NCI-H2227 (cell line): ENCODE data around the gene GFRA4.

Experiments used
- DNase-seq: peaks from one replicate; lab custom pipeline; 2025; ENCODE audit not compliant: unreplicated experiment; lab: John Stamatoyannopoulos, UW

GFRA4 gene, protein sequence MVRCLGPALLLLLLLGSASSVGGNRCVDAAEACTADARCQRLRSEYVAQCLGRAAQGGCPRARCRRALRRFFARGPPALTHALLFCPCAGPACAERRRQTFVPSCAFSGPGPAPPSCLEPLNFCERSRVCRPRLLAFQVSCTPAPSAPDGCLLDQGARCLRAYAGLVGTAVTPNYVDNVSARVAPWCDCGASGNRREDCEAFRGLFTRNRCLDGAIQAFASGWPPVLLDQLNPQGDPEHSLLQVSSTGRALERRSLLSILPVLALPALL

DNA sequence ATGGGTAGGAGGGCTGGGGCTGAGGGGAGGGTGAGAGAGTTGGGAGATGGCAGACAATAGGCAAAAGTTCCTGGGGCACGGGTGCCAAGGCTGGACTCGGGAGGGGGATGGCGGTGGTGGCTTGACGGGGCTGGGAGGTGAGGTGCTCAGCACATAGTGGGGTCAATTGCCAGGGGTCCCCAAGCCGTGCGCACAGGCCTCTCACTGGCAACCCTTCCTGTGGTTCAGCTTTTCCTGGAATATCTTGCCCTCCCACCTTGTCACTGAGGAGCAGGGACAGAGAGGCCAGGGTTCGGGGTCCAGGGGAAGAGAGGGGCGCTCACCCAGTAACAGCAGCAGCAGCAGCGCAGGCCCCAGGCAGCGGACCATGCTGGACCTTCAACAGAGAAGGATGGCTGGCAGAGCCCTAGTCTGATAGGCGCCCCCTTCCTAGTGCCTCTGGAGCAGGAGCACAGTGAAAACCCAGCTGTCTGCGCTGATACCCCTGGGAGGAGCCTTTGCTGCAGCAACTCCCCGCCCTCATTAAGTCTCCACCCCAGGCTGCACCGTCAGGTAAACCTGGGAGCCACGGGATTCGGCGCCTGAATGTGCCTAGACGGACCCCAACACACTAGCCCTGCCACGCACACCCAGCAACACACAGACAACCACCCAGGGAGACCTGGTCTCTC, at the start of gene GFRA4:
Gene GFRA4, minus strand, starts transcription at position 369 of the 671 bp plus-strand sequence. Its CDS starts 0 bp downstream, at position 369.
- DNase-seq: no peak

- DNase-seq: no peak
These were observed 49.2 kb upstream of the GFRA4 start, which contains the start of gene SIGLEC1 for GRCh38 chr20:3712279-3712873. SIGLEC1 (minus strand) TSS chr20:3712600; CDS start chr20:3707128, 5,472 bp downstream.

GRCh38 chr20:3711484-3711941, 48.3 kb upstream of the GFRA4 start:
- DNase-seq: no peak

- DNase-seq: peak; percentile 60
These were observed 47.7 kb upstream of the GFRA4 start for GRCh38 chr20:3710703-3711483.

DNA sequence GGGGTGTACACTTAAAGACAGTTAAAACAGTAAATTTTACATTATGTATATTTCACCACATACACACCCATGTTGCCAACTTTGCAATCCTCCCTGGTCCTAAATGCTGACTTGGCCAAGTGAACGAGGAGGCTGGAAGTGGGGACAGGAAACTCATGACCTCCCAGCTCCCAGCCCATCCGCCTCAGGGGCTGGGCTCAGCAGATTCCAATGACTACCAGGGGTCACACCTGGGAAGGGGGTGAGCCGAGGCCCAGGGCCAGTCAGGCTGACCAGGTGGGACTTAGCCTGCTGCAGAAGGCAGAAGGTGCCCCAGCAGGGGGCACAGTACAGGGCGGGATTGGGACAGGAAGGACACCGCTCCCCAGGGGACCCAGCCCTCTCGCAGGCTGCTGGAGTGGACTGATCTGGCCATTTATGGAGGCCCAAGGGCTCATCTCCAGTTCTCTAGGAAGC, 46.8 kb upstream of the GFRA4 start:
- no peak for DNase-seq

DNA sequence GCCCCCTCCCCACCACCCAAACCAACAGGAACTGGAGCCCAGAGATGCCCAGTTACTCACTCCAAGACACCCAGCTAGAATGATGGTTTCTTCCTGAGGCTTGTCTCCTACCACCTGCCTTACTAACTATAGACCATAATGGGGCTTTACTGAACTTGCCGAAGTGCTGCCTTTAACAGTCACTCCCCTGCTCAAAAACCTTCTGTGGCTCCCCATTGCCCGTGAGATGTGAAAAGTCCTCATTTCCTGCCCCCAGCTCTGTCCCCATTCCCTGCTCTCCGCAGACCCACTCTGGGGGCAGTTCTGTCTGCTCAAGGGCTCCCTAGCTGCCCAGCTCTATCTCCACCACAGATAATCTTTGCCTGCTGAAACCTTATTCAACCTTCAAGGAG, 44.3 kb upstream of the GFRA4 start:
- DNase-seq: no peak

DNA sequence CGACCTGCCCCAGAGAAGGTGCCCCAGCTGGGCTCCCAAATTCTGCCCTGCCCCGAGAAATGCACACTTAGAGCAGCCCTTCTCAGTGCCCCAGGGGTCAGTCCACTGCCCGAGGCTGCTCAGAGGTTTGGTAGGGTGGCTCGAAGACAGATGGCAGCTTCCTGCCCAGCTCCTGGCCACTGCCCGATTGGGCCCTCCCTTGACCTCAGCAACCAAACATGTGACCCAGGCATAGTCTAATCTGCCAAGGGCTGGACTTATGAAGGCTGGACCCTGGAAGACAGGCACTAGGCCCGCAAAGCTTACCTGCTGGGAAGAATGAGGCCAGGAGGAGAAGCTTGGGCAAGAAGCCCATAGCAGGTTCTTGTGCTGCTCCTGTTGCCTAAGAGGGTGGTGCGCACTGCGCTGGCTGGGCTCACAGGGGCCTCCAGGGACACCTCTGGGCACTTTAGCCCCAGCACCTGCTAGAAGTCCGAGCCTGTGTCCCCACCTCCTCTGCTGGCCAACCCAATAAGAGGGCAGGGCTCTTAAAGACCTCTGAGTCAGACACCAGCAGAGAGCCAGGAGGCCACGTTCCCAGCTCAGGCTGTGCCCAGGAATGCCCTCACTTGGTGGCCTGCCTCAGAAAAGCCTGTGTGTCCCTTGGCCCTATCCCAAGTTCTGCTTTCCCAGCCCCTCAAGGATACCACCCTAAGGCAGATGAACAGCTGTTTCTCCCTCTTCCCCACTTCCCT, 43.7 kb upstream of the GFRA4 start:
- DNase-seq: no peak

GRCh38 chr20:3705970-3706739, 43.0 kb upstream of the GFRA4 start:
- DNase-seq: no peak

DNA sequence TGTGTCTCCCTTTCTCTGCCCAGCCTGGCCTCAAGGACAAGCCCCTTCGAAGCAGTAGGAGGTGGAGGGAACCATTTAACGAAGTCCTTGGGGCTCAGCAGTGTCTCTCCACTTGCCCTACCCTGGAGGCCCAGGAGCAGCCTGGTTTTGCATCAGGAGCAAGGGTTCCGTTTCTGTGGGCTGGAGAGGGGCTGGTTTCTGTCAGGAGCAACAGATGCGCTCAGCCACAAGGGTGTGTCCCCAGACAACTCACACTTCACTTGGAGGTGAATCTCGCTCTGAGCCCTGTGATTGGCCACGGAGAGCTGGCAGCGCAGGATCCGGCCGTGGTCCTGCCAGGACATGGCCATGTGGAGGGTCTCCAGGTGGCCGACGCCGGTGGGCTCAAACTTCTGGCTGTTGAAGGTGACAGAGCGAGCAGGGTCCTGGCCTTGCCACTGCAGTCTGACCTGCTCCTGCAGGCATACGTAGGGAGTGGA, 42.3 kb upstream of the GFRA4 start:
- no peak for DNase-seq

DNA sequence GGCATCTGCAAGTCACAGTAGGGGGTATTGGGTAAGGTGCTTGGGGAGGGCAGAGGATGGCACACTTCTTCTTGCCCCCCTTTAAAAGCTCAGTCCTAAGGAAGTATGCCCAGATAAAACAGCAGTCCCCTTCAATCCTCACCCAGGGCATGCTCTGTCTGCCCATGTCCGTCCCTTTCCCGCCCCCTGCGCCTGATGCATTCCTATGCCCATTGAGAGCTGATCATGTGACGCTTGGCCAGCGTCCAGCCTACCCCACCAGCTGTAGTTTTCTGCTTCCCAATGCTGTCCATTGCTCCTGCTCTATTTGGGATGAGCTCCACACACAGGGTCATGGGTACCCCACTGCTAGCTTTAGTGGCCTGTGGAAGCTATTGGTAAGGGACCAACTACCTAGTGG, 40.9 kb upstream of the GFRA4 start:
- no peak for DNase-seq

GRCh38 chr20:3702611-3703391, 39.6 kb upstream of the GFRA4 start:
- no peak for DNase-seq

DNA sequence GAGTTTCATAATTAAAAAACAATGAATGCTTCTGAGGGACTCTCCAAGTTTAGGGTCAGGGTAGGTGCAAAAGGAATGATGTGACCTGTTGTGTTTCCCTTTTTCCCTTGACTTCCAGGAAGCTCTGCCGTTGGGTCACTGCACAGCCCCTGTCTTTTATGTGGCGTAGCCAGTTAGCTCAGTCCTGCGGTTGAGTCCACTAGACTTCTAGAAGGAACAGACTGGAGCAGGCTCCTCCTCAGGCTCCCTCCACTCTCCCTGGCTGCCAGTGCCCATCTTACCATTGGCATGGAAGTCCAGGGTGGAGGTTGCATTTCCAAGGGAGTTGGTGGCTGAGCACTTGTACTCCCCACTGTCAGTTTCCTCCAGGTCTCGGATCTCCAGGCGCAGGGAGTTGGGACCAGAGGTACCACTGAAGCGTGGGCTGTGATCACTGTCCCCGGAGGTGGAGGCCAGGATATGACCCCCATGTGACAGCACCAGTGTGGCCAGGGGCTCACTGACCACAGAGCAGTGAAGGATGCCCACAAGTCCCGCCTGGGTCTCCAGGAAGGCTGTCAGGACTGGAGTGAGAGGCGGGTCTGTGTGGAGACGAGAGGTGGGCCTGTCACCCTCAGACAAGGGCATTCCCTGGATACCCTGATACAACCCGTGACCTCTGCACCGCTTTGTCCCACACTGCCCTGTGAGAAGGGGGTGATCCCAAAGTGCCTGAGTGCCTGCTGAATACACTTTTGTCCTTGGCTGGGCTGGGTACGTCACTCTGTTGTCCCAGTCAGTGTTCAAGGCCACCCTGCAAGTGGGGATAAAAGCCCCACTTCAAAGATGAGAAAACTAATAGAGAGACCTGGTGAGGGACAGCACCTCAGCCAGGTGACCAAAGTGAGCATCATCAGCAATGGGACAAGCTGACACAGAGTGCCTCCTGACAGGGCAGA, 38.1 kb upstream of the GFRA4 start:
- no peak for DNase-seq

- no peak for DNase-seq
These were observed 35.8 kb upstream of the GFRA4 start for GRCh38 chr20:3699037-3699436.

- no peak for DNase-seq
These were observed 35.4 kb upstream of the GFRA4 start for GRCh38 chr20:3698591-3699001.

GRCh38 chr20:3697588-3698305, 34.5 kb upstream of the GFRA4 start:
- no peak for DNase-seq

GRCh38 chr20:3696745-3697587, 33.8 kb upstream of the GFRA4 start:
- no peak for DNase-seq
